ENCODE data around the gene PUDP.
A peak's percentile ranks its signal among the peaks of the same experiment; 100 is the strongest.
"Not testable (repeated sequence)": the region's sequence is repeated elsewhere in the genome, so short reads cannot be mapped to it uniquely, and the experiment has no call there.

PUDP gene
- 6.1 to 8.7 (median 7.8) reads per million in 4 experiments for total RNA-seq

- peak; percentile 69 for DNase-seq
These were observed at the start of gene PUDP for GRCh38 chrX:7147978-7148854. PUDP (minus strand) TSS chrX:7148153; CDS start chrX:7148113, 40 bp downstream.

GRCh38 chrX:7194606-7195005 is 46.7 kb upstream of the PUDP start:
- no peak for DNase-seq

GRCh38 chrX:7192871-7193270 is 44.9 kb upstream of the PUDP start:
- DNase-seq, result no peak

- no peak for DNase-seq
These were observed 43.7 kb upstream of the PUDP start for GRCh38 chrX:7191681-7192110.

- DNase-seq, result no peak
These were observed 42.2 kb upstream of the PUDP start for GRCh38 chrX:7190157-7190556.

GRCh38 chrX:7188672-7189071 is 40.7 kb upstream of the PUDP start:
- DNase-seq, result no peak

- no peak for DNase-seq
These were observed 36.9 kb upstream of the PUDP start for GRCh38 chrX:7184816-7185215.

GRCh38 chrX:7179446-7179845 is 31.5 kb upstream of the PUDP start:
- no peak for DNase-seq

- DNase-seq, result not testable (repeated sequence)
These were observed 30.9 kb upstream of the PUDP start for GRCh38 chrX:7178859-7179258.

- no peak for DNase-seq
These were observed 22.9 kb upstream of the PUDP start for GRCh38 chrX:7170898-7171297.

- DNase-seq, result no peak
These were observed 21.7 kb upstream of the PUDP start for GRCh38 chrX:7169627-7170026.

GRCh38 chrX:7168371-7168770 is 20.4 kb upstream of the PUDP start:
- no peak for DNase-seq

- no peak for DNase-seq
These were observed 16.2 kb upstream of the PUDP start for GRCh38 chrX:7164174-7164573.

- DNase-seq, result no peak
These were observed 15.3 kb upstream of the PUDP start for GRCh38 chrX:7163146-7163677.

- no peak for DNase-seq
These were observed 11.4 kb upstream of the PUDP start for GRCh38 chrX:7159149-7159861.

GRCh38 chrX:7158468-7158990 is 10.6 kb upstream of the PUDP start:
- no peak for DNase-seq

GRCh38 chrX:7156879-7157278 is 8.9 kb upstream of the PUDP start:
- no peak for DNase-seq

- DNase-seq, result no peak
These were observed 7.2 kb upstream of the PUDP start for GRCh38 chrX:7155163-7155562.

GRCh38 chrX:7154041-7154597 is 6.2 kb upstream of the PUDP start:
- DNase-seq, result no peak

GRCh38 chrX:7153231-7153630 is 5.3 kb upstream of the PUDP start:
- DNase-seq, result no peak

- DNase-seq, result no peak
These were observed 1.5 kb upstream of the PUDP start for GRCh38 chrX:7149411-7149810.

GRCh38 chrX:7147413-7147977 is 458 bp downstream of the PUDP start, which contains the start of gene STS:
STS (plus strand) TSS chrX:7147712; CDS start chrX:7253200, 105,488 bp downstream.
- peak; percentile 14 for DNase-seq

Measured in effector CD8-positive, alpha-beta T cell (primary cell).